PFSK-1 (cell line): ENCODE data around the gene MORN1.

ENCODE experiments used
- POLR2AphosphoS5 ChIP-seq: IDR thresholded peaks from 2 replicates; pipeline ENCODE4 v1.6.1; 2012; ENCODE audit warnings: low read depth, mild to moderate bottlenecking, control low read depth, low read length, moderate library complexity
- REST ChIP-seq, 2 experiments: IDR thresholded peaks; 2 replicates each; pipeline versions ENCODE4 v1.6.1 to v1.8.0; 2011 to 2012; ENCODE audit warnings: low read depth in 2 of 2, low read length in 2 of 2, control low read depth in 1 of 2, inconsistent platforms in 1 of 2, mild to moderate bottlenecking in 1 of 2, moderate library complexity in 1 of 2; ENCODE audit not compliant: insufficient read depth in 1 of 2
- SIN3A ChIP-seq: IDR thresholded peaks from 2 replicates; pipeline ENCODE4 v1.6.1; 2012; ENCODE audit warnings: mild to moderate bottlenecking, low read length, moderate library complexity, borderline replicate concordance; ENCODE audit not compliant: insufficient read depth

GRCh38 chr1:2379733-2380404 is 11.5 kb downstream of the MORN1 start:
- TF ChIP-seq POLR2AphosphoS5: no peak
- TF ChIP-seq SIN3A: no peak
- TF ChIP-seq REST (IDR thresholded peaks at IDR 0.05; ENCODE audit: insufficient read depth in 1 of 2, low read depth in 2 of 2, low read length in 2 of 2): no peak
